Measurements from ENCODE around the gene PIM3.

Gene PIM3

GRCh38 chr22:49920859-49921258 is 39.7 kb upstream of the PIM3 start:
- 90 to 91% methylated on average over 16 to 17 of the region's 18 CpGs for WGBS, 2 experiments (ENCODE audit: insufficient coverage in 2 of 2)
- Histone ChIP-seq H3K27ac (ENCODE audit: low read depth, low read length, severe bottlenecking) (no peak overlapping the region), H3K4me1 (ENCODE audit: control insufficient read depth, insufficient read depth, low read length, poor library complexity, severe bottlenecking) (no peaks in the 10 kb centered on the region), H3K9me3 (ENCODE audit: control insufficient read depth, low read length) (no peaks in the 10 kb centered on the region), H3K4me3 (ENCODE audit: extremely low read depth, insufficient read depth, low read length, poor library complexity, severe bottlenecking) (no peak overlapping the region), H3K36me3 (ENCODE audit: control insufficient read depth, insufficient read depth, low read length) (peaks cover 20% of the 10 kb centered on the region)

GRCh38 chr22:49921508-49922278 is 38.9 kb upstream of the PIM3 start:
- Histone ChIP-seq H3K36me3 (ENCODE audit: control insufficient read depth, insufficient read depth, low read length) (peaks cover 20% of the 10 kb centered on the region), H3K9me3 (ENCODE audit: control insufficient read depth, low read length) (no peaks in the 10 kb centered on the region), H3K27ac (ENCODE audit: low read depth, low read length, severe bottlenecking) (no peak overlapping the region), H3K4me1 (ENCODE audit: control insufficient read depth, insufficient read depth, low read length, poor library complexity, severe bottlenecking) (no peaks in the 10 kb centered on the region), H3K4me3 (ENCODE audit: extremely low read depth, insufficient read depth, low read length, poor library complexity, severe bottlenecking) (no peak overlapping the region)
- 93% methylated on average over 32 of the region's 35 CpGs for WGBS, 2 experiments (ENCODE audit: insufficient coverage in 2 of 2)

- H3K4me1 ChIP-seq (ENCODE audit: control insufficient read depth, insufficient read depth, low read length, poor library complexity, severe bottlenecking): no peaks in the 10 kb centered on the region
Observed at GRCh38 chr22:49922484-49922883, 38.1 kb upstream of the PIM3 start.

GRCh38 chr22:49922926-49923325 is 37.6 kb upstream of the PIM3 start:
- 94 to 97% methylated on average over 20 to 25 of the region's 25 CpGs for WGBS, 2 experiments (ENCODE audit: insufficient coverage in 2 of 2)
- Histone ChIP-seq H3K9me3 (ENCODE audit: control insufficient read depth, low read length) (no peaks in the 10 kb centered on the region), H3K27ac (ENCODE audit: low read depth, low read length, severe bottlenecking) (no peak overlapping the region), H3K4me3 (ENCODE audit: extremely low read depth, insufficient read depth, low read length, poor library complexity, severe bottlenecking) (no peak overlapping the region), H3K4me1 (ENCODE audit: control insufficient read depth, insufficient read depth, low read length, poor library complexity, severe bottlenecking) (no peaks in the 10 kb centered on the region), H3K36me3 (ENCODE audit: control insufficient read depth, insufficient read depth, low read length) (peaks cover 20% of the 10 kb centered on the region)

More at GRCh38 chr22:49922484-49922883, 38.1 kb upstream of the PIM3 start:
- no peak overlapping the region for H3K4me3 ChIP-seq (ENCODE audit: extremely low read depth, insufficient read depth, low read length, poor library complexity, severe bottlenecking)
- H3K9me3 ChIP-seq (ENCODE audit: control insufficient read depth, low read length): no peaks in the 10 kb centered on the region
- no peak overlapping the region for H3K27ac ChIP-seq (ENCODE audit: low read depth, low read length, severe bottlenecking)
- peaks cover 20% of the 10 kb centered on the region for H3K36me3 ChIP-seq (ENCODE audit: control insufficient read depth, insufficient read depth, low read length)
- WGBS, 2 experiments (ENCODE audit: insufficient coverage in 2 of 2): 87 to 94% methylated on average over 3 to 7 of the region's 22 CpGs

GRCh38 chr22:49923445-49923844 is 37.1 kb upstream of the PIM3 start:
- Histone ChIP-seq H3K36me3 (ENCODE audit: control insufficient read depth, insufficient read depth, low read length) (peaks cover 20% of the 10 kb centered on the region), H3K9me3 (ENCODE audit: control insufficient read depth, low read length) (no peaks in the 10 kb centered on the region), H3K4me1 (ENCODE audit: control insufficient read depth, insufficient read depth, low read length, poor library complexity, severe bottlenecking) (no peaks in the 10 kb centered on the region), H3K4me3 (ENCODE audit: extremely low read depth, insufficient read depth, low read length, poor library complexity, severe bottlenecking) (no peak overlapping the region), H3K27ac (ENCODE audit: low read depth, low read length, severe bottlenecking) (no peak overlapping the region)
- 79 to 82% methylated on average over 14 to 16 of the region's 16 CpGs for WGBS, 2 experiments (ENCODE audit: insufficient coverage in 2 of 2)

- 92 to 94% methylated on average over 27 to 31 of the region's 31 CpGs for whole genome bisulfite sequencing, 2 experiments (ENCODE audit: insufficient coverage in 2 of 2)
- no peaks in the 10 kb centered on the region for H3K9me3 ChIP-seq (ENCODE audit: control insufficient read depth, low read length)
- H3K4me3 ChIP-seq (ENCODE audit: extremely low read depth, insufficient read depth, low read length, poor library complexity, severe bottlenecking): no peak overlapping the region
- no peaks in the 10 kb centered on the region for H3K4me1 ChIP-seq (ENCODE audit: control insufficient read depth, insufficient read depth, low read length, poor library complexity, severe bottlenecking)
- H3K36me3 ChIP-seq (ENCODE audit: control insufficient read depth, insufficient read depth, low read length): peaks cover 20% of the 10 kb centered on the region
- no peak overlapping the region for H3K27ac ChIP-seq (ENCODE audit: low read depth, low read length, severe bottlenecking)
Observed at GRCh38 chr22:49924113-49924833, 36.3 kb upstream of the PIM3 start.

- Histone ChIP-seq H3K36me3 (ENCODE audit: control insufficient read depth, insufficient read depth, low read length) (peaks cover 12% of the 10 kb centered on the region), H3K4me3 (ENCODE audit: extremely low read depth, insufficient read depth, low read length, poor library complexity, severe bottlenecking) (no peak overlapping the region), H3K4me1 (ENCODE audit: control insufficient read depth, insufficient read depth, low read length, poor library complexity, severe bottlenecking) (no peaks in the 10 kb centered on the region), H3K9me3 (ENCODE audit: control insufficient read depth, low read length) (no peaks in the 10 kb centered on the region), H3K27ac (ENCODE audit: low read depth, low read length, severe bottlenecking) (no peak overlapping the region)
- 94 to 95% methylated on average over 23 to 24 of the region's 24 CpGs for WGBS, 2 experiments (ENCODE audit: insufficient coverage in 2 of 2)
Observed at GRCh38 chr22:49925525-49926128, 34.9 kb upstream of the PIM3 start.

GRCh38 chr22:49926916-49927315 is 33.7 kb upstream of the PIM3 start:
- WGBS, 2 experiments (ENCODE audit: insufficient coverage in 2 of 2): 79 to 83% methylated on average over 12 to 18 of the region's 18 CpGs
- Histone ChIP-seq H3K9me3 (ENCODE audit: control insufficient read depth, low read length) (no peaks in the 10 kb centered on the region), H3K36me3 (ENCODE audit: control insufficient read depth, insufficient read depth, low read length) (peaks cover 7% of the 10 kb centered on the region), H3K4me1 (ENCODE audit: control insufficient read depth, insufficient read depth, low read length, poor library complexity, severe bottlenecking) (peaks cover 2% of the 10 kb centered on the region), H3K4me3 (ENCODE audit: extremely low read depth, insufficient read depth, low read length, poor library complexity, severe bottlenecking) (no peak overlapping the region), H3K27ac (ENCODE audit: low read depth, low read length, severe bottlenecking) (no peak overlapping the region)

GRCh38 chr22:49927483-49928184 is 32.9 kb upstream of the PIM3 start:
- 86 to 94% methylated on average over 20 to 26 of the region's 26 CpGs for WGBS, 2 experiments (ENCODE audit: insufficient coverage in 2 of 2)
- H3K36me3 ChIP-seq (ENCODE audit: control insufficient read depth, insufficient read depth, low read length): peaks cover 7% of the 10 kb centered on the region
- H3K4me3 ChIP-seq (ENCODE audit: extremely low read depth, insufficient read depth, low read length, poor library complexity, severe bottlenecking): no peak overlapping the region
- H3K9me3 ChIP-seq (ENCODE audit: control insufficient read depth, low read length): no peaks in the 10 kb centered on the region
- H3K4me1 ChIP-seq (ENCODE audit: control insufficient read depth, insufficient read depth, low read length, poor library complexity, severe bottlenecking): peaks cover 2% of the 10 kb centered on the region
- H3K27ac ChIP-seq (ENCODE audit: low read depth, low read length, severe bottlenecking): no peak overlapping the region

- Histone ChIP-seq H3K27ac (ENCODE audit: low read depth, low read length, severe bottlenecking) (no peak overlapping the region), H3K4me1 (ENCODE audit: control insufficient read depth, insufficient read depth, low read length, poor library complexity, severe bottlenecking) (peaks cover 2% of the 10 kb centered on the region), H3K4me3 (ENCODE audit: extremely low read depth, insufficient read depth, low read length, poor library complexity, severe bottlenecking) (no peak overlapping the region), H3K9me3 (ENCODE audit: control insufficient read depth, low read length) (no peaks in the 10 kb centered on the region), H3K36me3 (ENCODE audit: control insufficient read depth, insufficient read depth, low read length) (peaks cover 7% of the 10 kb centered on the region)
- 89% methylated on average over 8 of the region's 8 CpGs for WGBS, 2 experiments (ENCODE audit: insufficient coverage in 2 of 2)
Observed at GRCh38 chr22:49928185-49928495, 32.4 kb upstream of the PIM3 start.
